ENCODE results near the gene ERP44.

DNA sequence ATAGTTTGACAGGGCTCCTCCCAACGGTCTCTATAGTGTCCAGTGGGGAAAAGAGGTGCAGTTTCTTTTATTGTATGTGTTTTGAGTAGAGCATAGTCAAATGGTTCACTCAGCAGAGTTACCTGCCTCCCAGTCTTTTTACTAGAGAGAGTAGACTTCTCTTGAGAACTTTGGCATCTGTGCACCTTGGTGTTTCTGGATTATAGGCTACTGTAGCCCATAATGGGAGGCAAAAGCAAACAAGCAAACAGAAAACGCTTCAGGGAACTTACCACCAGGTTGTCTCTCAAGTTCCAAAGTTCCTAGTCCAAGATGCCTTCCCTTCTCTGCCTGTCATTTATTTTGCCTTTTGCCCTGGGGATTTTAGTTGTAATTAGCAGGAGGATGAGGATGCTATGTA lies 26.4 kb upstream of the ERP44 start:
- TF ChIP-seq TAF1 (IDR thresholded peaks at IDR 0.05; ENCODE audit: borderline replicate concordance, low read depth, low read length) (no peak), POLR2AphosphoS5 (IDR thresholded peaks at IDR 0.05; ENCODE audit: low read depth, low read length) (no peak)
